ENCODE results near the gene HJV. TPM values are rescaled to one million over a fixed set of nuclear protein-coding genes. Genes with fewer than 3 reads are reported as not detected.
A peak's percentile ranks its signal among the peaks of the same experiment; 100 is the strongest.

HJV gene
- total and polyA plus RNA-seq, 2 of the 13 experiments (the other 11 are each of a cell fraction or from before 2014, with no cell fraction given): 0.18 TPM; not detected in 1

GRCh38 chr1:145996433-145997015 lies 25.0 kb downstream of the HJV start, which contains the start of gene TXNIP (continued):
- TF ChIP-seq ZNF407 (CRISPR knock-in tag; IDR thresholded peaks at IDR 0.05; ENCODE audit: not compliant biosample characterization) (no peak), HOXA3 (CRISPR knock-in tag; IDR thresholded peaks at IDR 0.05) (peak; percentile 90), FOXP4 (CRISPR knock-in tag; IDR thresholded peaks at IDR 0.05) (peak; percentile 93), ZNF10 (CRISPR knock-in tag; IDR thresholded peaks at IDR 0.05; ENCODE audit: borderline replicate concordance, low read depth) (no peak), ATF7 (IDR thresholded peaks at IDR 0.05) (no peak), ATF7 (CRISPR knock-in tag; IDR thresholded peaks at IDR 0.05) (peak; percentile 73; the same call in 1 of the 2 replicates), NRL (CRISPR knock-in tag; IDR thresholded peaks at IDR 0.05; ENCODE audit: borderline replicate concordance) (peak; percentile 82; the same call in 1 of the 2 replicates), MEIS1 (CRISPR knock-in tag; IDR thresholded peaks at IDR 0.05; ENCODE audit: borderline replicate concordance) (peak; percentile 57; the same call in 1 of the 2 replicates), ZNF780A (CRISPR knock-in tag; IDR thresholded peaks at IDR 0.05) (0 out of 2 replicates have a peak, but pooled peaks have one; percentile 48), RFX3 (CRISPR knock-in tag; IDR thresholded peaks at IDR 0.05) (no peak; the same call in 1 of the 2 replicates), ZBTB7A (CRISPR knock-in tag; IDR thresholded peaks at IDR 0.05) (no peak), GTF3A (CRISPR knock-in tag; conservative IDR thresholded peaks at IDR 0.05) (no peak; the same call in 1 of the 2 replicates), TCF7 (IDR thresholded peaks at IDR 0.05; ENCODE audit: low read depth) (0 out of 2 replicates have a peak, but pooled peaks have one; percentile 16), ELF1 (CRISPR knock-in tag; IDR thresholded peaks at IDR 0.05) (peak; percentile 87), CHD4 (IDR thresholded peaks at IDR 0.05; ENCODE audit: borderline replicate concordance, low read length) (no peak), CEBPG (CRISPR knock-in tag; IDR thresholded peaks at IDR 0.05) (peak; percentile 51), KMT2A (CRISPR knock-in tag; IDR thresholded peaks at IDR 0.05) (peak; percentile 31; the same call in 1 of the 2 replicates), ZNF850 (CRISPR knock-in tag; conservative IDR thresholded peaks at IDR 0.05) (no peak), SOX5 (CRISPR knock-in tag; IDR thresholded peaks at IDR 0.05; ENCODE audit: borderline replicate concordance) (peak; percentile 75; the same call in 1 of the 2 replicates), IRX3 (CRISPR knock-in tag; IDR thresholded peaks at IDR 0.05; ENCODE audit: borderline replicate concordance, low read depth) (0 out of 2 replicates have a peak, but pooled peaks have one; percentile 82), XRCC5 (optimal IDR thresholded peaks at IDR 0.05; ENCODE audit: low read length) (peak; percentile 29), ZNF17 (CRISPR knock-in tag; IDR thresholded peaks at IDR 0.05) (no peak)
